ENCODE results near the gene ARCN1. TPM values are rescaled to one million over a fixed set of nuclear protein-coding genes. Genes with fewer than 3 reads are reported as not detected.
A peak's percentile ranks its signal among the peaks of the same experiment; 100 is the strongest.

The ARCN1 gene
- total and polyA plus RNA-seq, 9 of the 15 experiments (the other 6 are each of a cell fraction or from before 2014, with no cell fraction given) = 30.0 to 224 (median 76.4) TPM

DNA sequence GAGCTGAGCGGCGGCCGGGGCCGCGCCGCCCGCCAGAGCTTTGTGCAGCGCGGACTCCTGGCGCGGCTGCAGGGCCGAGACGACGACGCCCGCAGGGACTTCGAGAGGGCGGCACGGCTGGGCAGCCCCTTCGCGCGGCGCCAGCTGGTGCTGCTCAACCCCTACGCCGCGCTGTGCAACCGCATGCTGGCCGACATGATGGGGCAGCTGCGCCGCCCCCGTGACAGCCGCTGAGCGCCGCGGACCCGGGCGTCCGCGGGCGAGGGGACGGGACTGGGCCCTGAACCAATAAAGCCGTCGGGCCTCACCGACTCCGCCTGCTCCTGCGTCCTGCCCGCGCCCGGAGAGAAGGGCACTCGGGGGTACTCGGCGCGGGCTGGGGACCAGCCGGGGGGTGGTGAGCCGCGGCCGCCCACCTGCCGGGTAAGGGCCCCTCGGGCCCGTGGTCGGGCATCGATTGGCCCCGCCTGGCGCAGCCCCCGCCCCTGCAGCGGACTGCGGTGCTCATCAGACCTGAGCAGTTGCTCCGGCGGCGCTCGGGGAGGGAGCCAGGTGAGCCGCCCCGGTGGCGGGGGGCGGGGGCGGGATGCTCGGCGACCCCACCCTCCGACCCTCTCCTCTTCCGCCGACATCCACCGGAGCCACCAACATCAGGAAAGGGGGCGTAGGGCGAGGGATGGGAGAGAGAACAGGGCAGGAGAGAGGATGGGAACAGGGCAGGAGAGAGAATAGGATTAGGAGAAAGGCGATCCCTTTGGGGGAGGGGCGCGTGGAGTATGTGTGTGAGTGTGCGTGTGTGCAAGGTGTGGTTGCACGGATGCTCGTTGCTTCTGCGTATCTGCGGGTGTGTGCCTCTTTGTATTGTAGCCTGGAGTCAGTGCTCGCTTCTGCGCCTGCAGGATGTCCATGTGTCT lies 41.3 kb upstream of the ARCN1 start, which contains the start of gene TMEM25 (continued):
- TF ChIP-seq ARHGAP35 (IDR thresholded peaks at IDR 0.05; ENCODE audit: partially characterized antibody) (no peak), ETV6 (IDR thresholded peaks at IDR 0.05; ENCODE audit: borderline replicate concordance in 1 of 2, low read depth in 2 of 2, low read length in 1 of 2) (no peak), ETV6 (CRISPR knock-in tag; IDR thresholded peaks at IDR 0.05; ENCODE audit: borderline replicate concordance) (no peak), ZNF3 (CRISPR knock-in tag; IDR thresholded peaks at IDR 0.05) (no peak), KLF16 (IDR thresholded peaks at IDR 0.05) (no peak), ZNF445 (CRISPR knock-in tag; IDR thresholded peaks at IDR 0.05; ENCODE audit: low read depth) (no peak), FIP1L1 (IDR thresholded peaks at IDR 0.05; ENCODE audit: low read depth, low read length, poor library complexity, severe bottlenecking) (no peak), ZNF707 (CRISPR knock-in tag; conservative IDR thresholded peaks at IDR 0.05) (no peak), EP300 (IDR thresholded peaks at IDR 0.05; ENCODE audit: low read length) (no peak), DPF2 (IDR thresholded peaks at IDR 0.05) (0 out of 2 replicates have a peak, but pooled peaks have one; percentile 32), DMBX1 (CRISPR knock-in tag; IDR thresholded peaks at IDR 0.05; ENCODE audit: borderline replicate concordance) (no peak), ZNF124 (CRISPR knock-in tag; IDR thresholded peaks at IDR 0.05) (no peak), ZEB2 (IDR thresholded peaks at IDR 0.05) (peak; percentile 88), TFAM (CRISPR knock-in tag; conservative IDR thresholded peaks at IDR 0.05) (no peak), JUN (IDR thresholded peaks at IDR 0.05; ENCODE audit: borderline replicate concordance, low read depth, low read length) (no peak), JUN (CRISPR knock-in tag; IDR thresholded peaks at IDR 0.05; ENCODE audit: borderline replicate concordance) (0 out of 2 replicates have a peak, but pooled peaks have one; percentile 2), MAFF (IDR thresholded peaks at IDR 0.05; ENCODE audit: low read length) (no peak)
- TF ChIP-seq, protein P1, sequence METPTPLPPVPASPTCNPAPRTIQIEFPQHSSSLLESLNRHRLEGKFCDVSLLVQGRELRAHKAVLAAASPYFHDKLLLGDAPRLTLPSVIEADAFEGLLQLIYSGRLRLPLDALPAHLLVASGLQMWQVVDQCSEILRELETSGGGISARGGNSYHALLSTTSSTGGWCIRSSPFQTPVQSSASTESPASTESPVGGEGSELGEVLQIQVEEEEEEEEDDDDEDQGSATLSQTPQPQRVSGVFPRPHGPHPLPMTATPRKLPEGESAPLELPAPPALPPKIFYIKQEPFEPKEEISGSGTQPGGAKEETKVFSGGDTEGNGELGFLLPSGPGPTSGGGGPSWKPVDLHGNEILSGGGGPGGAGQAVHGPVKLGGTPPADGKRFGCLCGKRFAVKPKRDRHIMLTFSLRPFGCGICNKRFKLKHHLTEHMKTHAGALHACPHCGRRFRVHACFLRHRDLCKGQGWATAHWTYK (CRISPR knock-in tag; IDR thresholded peaks at IDR 0.05) = 0 out of 2 replicates have a peak, but pooled peaks have one; percentile 37
- TF ChIP-seq, protein P2, sequence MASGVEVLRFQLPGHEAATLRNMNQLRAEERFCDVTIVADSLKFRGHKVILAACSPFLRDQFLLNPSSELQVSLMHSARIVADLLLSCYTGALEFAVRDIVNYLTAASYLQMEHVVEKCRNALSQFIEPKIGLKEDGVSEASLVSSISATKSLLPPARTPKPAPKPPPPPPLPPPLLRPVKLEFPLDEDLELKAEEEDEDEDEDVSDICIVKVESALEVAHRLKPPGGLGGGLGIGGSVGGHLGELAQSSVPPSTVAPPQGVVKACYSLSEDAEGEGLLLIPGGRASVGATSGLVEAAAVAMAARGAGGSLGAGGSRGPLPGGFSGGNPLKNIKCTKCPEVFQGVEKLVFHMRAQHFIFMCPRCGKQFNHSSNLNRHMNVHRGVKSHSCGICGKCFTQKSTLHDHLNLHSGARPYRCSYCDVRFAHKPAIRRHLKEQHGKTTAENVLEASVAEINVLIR (CRISPR knock-in tag; IDR thresholded peaks at IDR 0.05) = no peak
- TF ChIP-seq, protein P3, sequence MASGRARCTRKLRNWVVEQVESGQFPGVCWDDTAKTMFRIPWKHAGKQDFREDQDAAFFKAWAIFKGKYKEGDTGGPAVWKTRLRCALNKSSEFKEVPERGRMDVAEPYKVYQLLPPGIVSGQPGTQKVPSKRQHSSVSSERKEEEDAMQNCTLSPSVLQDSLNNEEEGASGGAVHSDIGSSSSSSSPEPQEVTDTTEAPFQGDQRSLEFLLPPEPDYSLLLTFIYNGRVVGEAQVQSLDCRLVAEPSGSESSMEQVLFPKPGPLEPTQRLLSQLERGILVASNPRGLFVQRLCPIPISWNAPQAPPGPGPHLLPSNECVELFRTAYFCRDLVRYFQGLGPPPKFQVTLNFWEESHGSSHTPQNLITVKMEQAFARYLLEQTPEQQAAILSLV (tag; IDR thresholded peaks at IDR 0.05) = no peak
- TF ChIP-seq, protein P4, sequence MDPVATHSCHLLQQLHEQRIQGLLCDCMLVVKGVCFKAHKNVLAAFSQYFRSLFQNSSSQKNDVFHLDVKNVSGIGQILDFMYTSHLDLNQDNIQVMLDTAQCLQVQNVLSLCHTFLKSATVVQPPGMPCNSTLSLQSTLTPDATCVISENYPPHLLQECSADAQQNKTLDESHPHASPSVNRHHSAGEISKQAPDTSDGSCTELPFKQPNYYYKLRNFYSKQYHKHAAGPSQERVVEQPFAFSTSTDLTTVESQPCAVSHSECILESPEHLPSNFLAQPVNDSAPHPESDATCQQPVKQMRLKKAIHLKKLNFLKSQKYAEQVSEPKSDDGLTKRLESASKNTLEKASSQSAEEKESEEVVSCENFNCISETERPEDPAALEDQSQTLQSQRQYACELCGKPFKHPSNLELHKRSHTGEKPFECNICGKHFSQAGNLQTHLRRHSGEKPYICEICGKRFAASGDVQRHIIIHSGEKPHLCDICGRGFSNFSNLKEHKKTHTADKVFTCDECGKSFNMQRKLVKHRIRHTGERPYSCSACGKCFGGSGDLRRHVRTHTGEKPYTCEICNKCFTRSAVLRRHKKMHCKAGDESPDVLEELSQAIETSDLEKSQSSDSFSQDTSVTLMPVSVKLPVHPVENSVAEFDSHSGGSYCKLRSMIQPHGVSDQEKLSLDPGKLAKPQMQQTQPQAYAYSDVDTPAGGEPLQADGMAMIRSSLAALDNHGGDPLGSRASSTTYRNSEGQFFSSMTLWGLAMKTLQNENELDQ (CRISPR knock-in tag; IDR thresholded peaks at IDR 0.05; ENCODE audit: borderline replicate concordance) = no peak
- TF ChIP-seq, protein P5, sequence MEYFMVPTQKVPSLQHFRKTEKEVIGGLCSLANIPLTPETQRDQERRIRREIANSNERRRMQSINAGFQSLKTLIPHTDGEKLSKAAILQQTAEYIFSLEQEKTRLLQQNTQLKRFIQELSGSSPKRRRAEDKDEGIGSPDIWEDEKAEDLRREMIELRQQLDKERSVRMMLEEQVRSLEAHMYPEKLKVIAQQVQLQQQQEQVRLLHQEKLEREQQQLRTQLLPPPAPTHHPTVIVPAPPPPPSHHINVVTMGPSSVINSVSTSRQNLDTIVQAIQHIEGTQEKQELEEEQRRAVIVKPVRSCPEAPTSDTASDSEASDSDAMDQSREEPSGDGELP (CRISPR knock-in tag; IDR thresholded peaks at IDR 0.05; ENCODE audit: borderline replicate concordance) = peak; percentile 67; the same call in 1 of the 2 replicates

All from K562 (cell line).